Activated CD4-positive, alpha-beta T cell treated with anti-CD3 and anti-CD28 coated beads, Interleukin-2, Interleukin-6, amounts not matched to agents 100 ng/mL and 50 ng/mL, durations not matched to agents 16 hours and 8 hours (primary cell): ENCODE measurements around the gene FAM47B.

ENCODE experiments used
- DNase-seq: peaks from one replicate; pipeline ENCODE4 v3.0.0-alpha.2; 2020

Gene FAM47B

DNA sequence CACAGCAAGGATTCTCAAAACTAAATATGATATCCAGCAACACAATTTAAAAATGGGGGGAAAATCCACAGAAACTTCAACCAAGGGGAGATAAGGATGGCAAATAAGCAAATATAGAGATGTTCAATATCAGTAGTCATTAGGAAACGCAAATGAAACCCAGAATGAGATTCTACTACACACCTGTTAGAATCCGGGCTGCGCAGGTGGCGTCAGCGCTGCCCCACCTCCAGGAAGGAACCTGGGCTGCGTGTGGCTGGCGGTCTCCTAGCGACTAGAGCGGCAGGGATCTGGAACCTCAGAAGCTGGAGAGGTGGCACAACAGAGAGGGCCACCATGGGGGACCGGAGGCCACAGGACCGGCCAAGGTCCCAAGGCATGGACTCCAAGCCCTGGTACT, at the start of gene FAM47B:
TSS of gene FAM47B (plus strand) at position 301 of the 400 bp plus-strand sequence. CDS start at position 337, 36 bp downstream.
- no peak for DNase-seq

DNA sequence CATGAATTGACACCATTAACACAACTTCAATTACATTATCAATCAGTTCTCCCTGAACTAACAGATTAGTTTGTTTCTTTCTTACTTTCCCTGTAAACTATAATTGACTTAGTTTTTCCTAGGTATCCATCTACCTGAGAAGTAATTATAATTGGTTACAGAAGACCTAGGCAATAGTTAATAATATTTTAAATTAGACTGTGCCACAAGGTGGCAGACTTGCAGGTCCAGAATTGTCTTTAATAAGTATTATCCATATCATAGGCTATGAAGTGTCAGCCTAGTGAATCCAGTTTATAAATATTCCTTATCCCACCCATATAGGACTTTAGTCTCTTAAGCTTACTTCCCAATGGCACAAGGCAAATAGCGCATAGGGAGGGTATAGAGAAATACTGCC, 48.9 kb upstream of the FAM47B start:
- DNase-seq, result no peak

GRCh38 chrX:34900691-34901090, 41.9 kb upstream of the FAM47B start:
- no peak for DNase-seq

GRCh38 chrX:34901761-34902160, 40.8 kb upstream of the FAM47B start:
- no peak for DNase-seq

DNA sequence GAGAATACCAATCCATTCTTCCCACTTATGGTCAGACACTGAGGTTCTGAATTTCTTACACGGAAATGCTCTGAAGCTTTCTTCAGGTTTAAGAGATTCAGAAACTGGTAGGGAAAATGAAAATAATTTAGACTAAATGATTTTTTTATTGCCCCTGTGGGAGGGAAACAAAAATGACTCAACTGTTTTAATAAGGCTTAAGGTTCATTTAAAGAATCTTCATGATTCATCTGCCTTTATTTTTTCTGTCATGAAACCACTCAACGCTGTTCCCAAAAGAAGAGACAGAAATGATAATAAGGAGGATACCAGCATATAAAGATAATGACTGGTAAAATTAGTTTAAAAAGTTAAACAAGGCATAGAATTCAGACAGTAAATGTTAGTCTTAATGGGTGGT, 39.3 kb upstream of the FAM47B start:
- no peak for DNase-seq

DNA sequence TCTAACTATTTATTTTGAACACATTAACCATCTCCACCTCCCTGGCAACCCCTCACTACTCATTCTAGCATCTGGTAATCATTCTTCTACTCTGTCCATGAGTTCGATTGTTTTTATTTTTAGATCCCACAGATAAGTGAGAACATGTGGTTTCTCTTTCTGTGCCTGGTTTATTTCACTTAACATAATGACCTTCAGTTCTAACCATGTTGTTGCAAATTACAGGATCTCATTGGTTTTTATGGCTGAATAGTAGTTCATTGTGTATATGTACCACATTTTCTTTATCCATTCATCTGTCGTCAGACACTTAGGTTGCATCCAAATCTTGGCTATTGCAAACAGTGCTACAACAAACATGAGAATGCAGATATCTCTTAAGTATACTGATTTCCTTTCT, 33.4 kb upstream of the FAM47B start:
- DNase-seq, result no peak

DNA sequence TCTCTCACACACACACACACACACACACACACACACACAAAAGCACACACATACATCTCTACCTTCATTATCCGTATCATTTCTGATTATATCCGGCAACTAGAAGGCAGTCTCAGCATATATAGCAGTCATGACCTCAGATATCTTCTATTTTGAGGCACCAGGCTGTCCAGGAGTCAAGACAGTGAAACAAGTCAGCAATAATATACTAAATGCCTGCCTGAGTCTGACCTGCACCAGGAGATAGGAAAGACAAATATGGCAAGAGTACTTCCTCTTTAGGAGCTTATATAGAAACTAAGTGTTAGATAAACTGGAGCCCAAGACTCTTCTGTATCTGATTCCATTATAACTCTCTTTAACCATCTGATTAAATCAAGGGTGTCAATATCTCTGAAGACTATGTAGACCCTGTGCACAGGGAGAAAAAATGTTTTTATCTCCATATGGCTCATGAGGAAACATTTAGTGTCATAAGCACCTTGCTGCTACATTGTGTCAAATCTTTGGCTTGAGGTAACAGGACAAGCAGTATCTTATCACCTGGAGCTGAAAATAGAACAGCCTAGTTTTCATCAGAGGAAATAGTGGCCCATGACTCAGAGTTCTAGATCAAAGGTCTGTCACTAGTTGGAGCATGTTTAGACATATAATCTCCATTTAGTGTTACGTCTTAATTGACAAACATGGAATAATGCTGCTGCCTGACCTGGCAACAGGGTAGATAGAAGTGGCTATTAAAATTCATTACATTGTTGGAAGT, 27.0 kb upstream of the FAM47B start:
- DNase-seq, result no peak

- no peak for DNase-seq
These were observed 25.4 kb upstream of the FAM47B start for GRCh38 chrX:34917146-34917545.

DNA sequence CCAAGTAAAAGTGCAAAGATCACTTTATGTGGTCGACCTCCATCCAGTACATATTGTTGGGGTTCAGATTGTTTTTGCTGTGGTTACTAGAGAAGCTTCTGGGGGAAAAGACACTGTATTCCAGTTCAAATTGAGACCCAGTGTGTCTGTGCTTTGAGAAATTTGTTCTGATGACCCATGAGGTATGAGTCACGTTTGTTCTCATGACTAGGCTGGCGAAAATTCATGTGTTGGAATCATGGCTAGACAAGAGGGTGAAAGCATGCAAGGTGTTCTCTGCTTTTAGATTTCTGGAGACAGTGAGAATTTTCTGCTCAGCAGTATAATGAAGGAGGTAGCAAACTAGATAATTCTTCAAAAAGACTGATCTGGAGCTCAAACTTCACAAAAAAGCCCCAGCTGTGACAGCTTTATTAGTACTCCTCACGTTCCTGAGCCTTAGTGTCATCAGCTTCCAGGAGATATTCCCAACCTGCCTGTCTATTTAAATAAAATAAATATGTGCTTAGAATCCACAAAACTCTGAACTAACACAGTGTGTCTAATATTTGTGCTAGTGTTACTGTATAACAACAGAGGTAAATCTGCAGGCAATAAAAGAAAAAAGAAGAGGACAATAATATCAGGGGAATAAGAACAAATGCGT, 24.4 kb upstream of the FAM47B start:
- no peak for DNase-seq

GRCh38 chrX:34918856-34919255, 23.7 kb upstream of the FAM47B start:
- no peak for DNase-seq

- DNase-seq, result no peak
These were observed 14.7 kb upstream of the FAM47B start for GRCh38 chrX:34927866-34928265.

GRCh38 chrX:34943235-34943634, 639 bp downstream of the FAM47B start:
- DNase-seq, result no peak

DNA sequence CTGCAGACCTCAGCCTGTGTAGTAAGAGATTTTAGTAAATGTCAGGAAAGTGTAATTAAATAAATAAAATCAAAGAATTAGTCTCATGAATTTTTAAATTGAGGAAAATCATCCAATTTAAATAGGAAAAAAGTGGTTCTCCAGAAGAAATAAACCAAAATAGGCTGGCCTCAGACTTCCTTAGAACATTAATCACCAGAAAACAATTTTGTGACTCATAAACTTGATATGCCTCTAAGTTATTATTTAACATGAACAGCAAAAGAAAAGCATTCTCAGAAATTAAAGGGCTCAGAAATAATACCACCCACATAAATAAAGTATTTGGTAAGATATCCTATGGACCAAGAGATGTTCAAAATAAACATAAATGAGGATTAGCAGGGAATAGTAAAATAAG, 14.3 kb downstream of the FAM47B start:
- no peak for DNase-seq

GRCh38 chrX:34961662-34962061, 19.1 kb downstream of the FAM47B start:
- DNase-seq, result no peak

DNA sequence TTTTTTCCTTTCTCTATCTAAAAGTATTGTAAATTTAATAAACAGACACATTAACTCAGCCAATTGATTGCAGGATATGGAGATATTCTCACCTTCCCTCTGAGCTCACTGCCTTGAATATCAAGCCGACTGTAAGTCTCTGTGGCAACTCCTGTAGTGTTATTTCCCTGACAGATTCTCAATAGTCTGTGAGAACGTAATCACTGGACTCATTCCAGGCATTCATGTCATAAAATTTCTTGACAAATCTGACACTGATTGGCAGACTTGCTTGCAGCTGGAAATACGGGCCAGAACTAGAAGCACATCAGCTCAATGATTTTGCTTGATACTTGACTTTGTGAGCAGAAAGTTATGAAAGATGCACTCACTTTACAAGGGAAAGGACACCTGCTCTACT, 29.6 kb downstream of the FAM47B start:
- DNase-seq, result no peak

- DNase-seq, result no peak
These were observed 35.6 kb downstream of the FAM47B start for GRCh38 chrX:34978171-34978570.

GRCh38 chrX:34987646-34988045, 45.0 kb downstream of the FAM47B start:
- DNase-seq, result no peak
